ENCODE measurements around the gene ACIN1.
"Not testable (repeated sequence)": the region's sequence is repeated elsewhere in the genome, so short reads cannot be mapped to it uniquely, and the experiment has no call there.

The ACIN1 gene

DNA sequence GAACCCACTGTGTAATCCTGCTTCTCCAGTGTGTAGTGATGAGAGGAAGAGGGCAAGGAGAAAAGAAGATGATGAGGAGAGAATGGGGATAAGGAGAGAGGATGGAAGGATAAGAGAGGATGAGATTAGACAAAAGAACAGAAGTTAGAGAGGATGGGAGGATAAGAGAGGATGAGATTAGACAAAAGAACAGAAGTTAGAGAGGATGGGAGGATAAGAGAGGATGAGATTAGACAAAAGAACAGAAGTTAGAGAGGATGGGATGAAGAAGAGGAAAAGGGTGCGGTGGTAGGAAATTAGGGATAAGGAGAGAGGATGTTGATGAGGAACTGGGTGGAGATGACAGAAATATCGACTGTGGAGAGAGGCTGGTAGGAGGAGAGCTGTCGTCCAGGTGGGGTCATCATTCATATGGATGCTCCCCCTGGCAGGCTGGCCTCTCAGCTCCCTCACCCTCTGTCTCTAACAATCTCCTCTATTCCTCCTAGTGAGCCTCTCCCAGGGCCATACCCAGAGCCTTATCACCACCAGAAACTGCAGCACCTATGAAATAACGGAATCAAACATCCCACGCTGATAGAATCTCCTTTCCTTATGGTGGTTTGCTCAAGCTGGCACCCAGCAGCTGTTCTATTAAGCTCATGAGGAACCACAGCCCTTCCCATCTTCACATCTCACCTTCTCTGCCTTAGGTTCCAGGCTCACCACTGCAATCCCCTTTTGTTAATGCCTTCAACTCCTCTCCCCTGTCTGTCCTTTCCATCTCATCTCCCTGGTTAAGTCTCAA, 15.8 kb upstream of the ACIN1 start:
- DNase-seq = no peak
- in situ Hi-C loops (cut with MboI; ENCODE audit: low pct_unique_long_range_greater_than_20kb, low sequenced_read_pairs) = no loop called here

DNA sequence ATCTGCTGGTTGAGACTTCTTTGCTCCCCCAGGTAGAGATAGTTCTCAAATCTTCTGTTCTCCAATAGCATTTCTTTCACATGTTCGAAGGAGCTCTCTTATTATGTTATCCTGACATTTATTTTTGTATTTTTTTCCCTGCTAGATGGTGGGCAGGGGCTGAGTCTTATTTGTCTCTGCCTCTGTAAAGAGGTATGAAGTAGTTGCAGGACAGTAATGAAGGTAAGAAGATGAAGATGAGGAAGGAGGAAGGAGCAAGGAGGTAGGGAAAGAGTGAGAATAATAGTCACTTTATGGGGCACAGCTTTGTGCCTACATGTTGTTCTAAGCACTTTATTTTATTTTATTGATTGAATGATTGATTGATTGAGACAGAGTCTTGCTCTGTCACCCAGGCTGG, 14.8 kb upstream of the ACIN1 start:
- no peak for DNase-seq
- in situ Hi-C loops (cut with MboI; ENCODE audit: low pct_unique_long_range_greater_than_20kb, low sequenced_read_pairs) = no loop called here

DNA sequence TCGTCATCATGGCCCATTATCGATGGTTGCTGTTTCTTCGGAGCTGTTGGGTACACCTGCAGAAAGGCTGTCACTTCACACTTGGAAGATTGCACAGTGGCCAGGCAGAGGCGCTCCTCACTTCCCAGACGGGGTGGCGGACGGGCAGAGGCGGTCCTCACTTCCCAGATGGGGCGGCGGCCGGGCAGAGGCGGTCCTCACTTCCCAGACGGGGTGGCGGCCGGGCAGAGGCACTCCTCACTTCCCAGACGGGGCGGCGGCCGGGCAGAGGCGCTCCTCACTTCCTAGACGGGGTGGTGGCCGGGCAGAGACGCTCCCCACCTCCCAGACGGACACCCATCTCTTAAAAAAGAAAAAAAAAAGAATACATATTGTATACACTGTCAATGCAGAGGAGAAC, 13.2 kb upstream of the ACIN1 start:
- in situ Hi-C loops (cut with MboI; ENCODE audit: low pct_unique_long_range_greater_than_20kb, low sequenced_read_pairs); DNase-seq: not testable (repeated sequence)

DNA sequence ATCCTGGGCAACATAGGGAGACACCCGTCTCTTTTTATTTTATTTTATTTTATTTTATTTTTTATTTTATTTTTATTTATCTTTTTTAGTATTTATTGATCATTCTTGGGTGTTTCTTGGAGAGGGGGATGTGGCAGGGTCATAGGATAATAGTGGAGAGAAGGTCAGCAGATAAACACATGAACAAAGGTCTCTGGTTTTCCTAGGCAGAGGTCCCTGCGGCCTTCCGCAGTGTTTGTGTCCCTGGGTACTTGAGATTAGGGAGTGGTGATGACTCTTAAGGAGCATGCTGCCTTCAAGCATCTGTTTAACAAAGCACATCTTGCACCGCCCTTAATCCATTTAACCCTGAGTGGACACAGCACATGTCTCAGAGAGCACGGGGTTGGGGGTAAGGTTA, 12.7 kb upstream of the ACIN1 start:
- in situ Hi-C loops (cut with MboI; ENCODE audit: low pct_unique_long_range_greater_than_20kb, low sequenced_read_pairs); DNase-seq: not testable (repeated sequence)

DNA sequence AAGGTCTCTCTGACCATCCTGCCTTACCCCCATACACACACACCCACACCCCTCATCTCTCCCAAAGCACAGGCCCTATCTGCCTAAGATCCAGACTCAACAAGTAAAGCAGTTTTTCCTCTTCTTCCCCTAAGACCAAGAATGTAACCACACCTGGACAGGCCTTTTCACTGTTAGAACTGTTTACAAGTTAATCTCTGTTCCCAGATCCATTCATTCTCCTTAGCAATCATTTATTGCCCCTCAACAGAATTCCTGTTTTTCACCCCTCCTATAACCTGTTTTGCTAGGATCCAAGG, 11.8 kb upstream of the ACIN1 start:
- DNase-seq = no peak
- in situ Hi-C loops (cut with MboI; ENCODE audit: low pct_unique_long_range_greater_than_20kb, low sequenced_read_pairs) = no loop called here

DNA sequence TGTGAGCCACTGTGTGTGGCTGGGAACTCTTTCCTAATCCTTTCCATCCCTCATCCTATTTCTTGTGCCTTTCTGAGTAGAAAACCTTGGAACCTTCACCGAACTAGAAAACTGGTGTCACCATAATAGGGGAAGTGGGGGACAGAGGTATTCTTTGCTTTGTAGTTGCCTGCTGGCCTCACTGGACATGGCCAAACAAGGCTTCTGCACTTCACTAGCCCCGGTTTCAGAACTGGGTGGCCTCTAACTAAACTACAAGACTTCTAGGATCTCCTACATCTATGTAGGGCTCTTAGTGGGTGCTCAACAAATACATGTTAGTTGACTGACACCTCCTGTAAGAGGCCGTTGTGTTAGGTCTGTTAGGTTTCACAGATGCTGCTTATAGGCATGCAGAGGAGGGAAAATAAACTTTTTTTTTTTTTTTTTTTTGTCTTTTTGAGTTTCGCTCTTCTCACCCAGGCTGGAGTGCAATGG, 10.4 kb upstream of the ACIN1 start:
- in situ Hi-C loops (cut with MboI; ENCODE audit: low pct_unique_long_range_greater_than_20kb, low sequenced_read_pairs) = no loop called here
- no peak for DNase-seq

DNA sequence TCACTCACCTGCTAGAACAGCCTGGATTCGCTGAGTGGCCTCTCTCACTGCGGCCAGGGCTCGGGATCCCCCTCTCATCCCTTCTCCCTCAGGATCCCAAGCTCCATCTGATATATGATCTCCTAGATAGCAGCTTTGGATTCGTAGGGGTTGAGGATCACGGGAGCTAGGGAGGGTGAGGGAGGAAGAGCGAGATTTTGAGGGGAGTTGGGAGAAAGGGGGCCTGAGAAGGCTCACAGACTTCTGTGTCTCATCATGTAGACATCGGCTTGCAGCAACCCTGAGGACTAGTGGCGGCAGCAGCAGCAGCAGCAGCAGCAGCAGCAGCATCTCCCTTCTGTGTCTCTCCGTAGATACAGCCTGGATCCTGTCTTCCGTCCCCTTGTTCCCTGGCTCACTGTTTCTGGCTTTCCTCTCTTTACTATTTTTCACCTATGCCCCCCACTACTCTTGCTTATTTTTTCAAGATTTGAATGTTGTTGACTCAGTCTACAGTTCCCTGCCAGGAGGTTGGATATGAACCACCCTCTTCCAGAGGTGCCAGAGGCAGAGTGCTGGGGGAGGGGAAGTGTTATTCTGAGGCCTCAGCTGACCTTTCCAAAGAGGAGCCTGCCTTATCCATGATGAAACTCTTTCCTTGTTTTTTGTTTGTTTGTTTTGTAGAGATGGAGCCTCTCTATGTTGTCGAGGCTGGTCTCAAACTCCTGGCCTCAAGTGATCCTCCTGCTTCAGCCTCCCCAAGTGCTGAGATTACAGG, 9.8 kb upstream of the ACIN1 start, which contains the start of gene CIROP:
Gene CIROP, minus strand, starts transcription at position 399 of the 757 bp plus-strand sequence. Its CDS starts 69 bp downstream, at position 330.
- in situ Hi-C loops (cut with MboI; ENCODE audit: low pct_unique_long_range_greater_than_20kb, low sequenced_read_pairs) = no loop called here

DNA sequence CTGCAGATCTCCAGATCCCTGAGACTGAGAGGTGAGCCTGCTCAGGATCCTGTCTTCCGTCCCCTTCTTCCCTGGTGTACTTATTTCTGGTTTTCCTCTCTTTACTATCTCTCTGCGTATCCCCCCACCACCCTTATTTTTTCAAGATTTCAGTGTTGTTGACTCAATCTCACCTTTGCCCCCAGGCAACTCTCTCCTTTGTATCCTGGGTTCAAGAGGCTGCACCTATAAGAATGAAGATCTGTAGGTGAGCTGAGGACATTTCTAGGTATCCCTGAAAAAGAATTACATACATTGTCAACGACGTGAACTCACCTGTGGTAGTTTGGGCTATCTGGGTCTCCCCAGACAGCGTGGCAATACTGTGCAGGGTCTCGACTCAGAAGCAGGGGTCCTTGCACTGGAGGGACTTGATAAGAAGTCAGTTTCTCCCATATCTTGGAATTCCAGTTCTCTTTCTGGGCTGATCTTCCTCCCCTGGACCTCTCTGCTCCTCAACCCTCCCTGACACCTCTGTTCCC, 9.2 kb upstream of the ACIN1 start:
- in situ Hi-C loops (cut with MboI; ENCODE audit: low pct_unique_long_range_greater_than_20kb, low sequenced_read_pairs) = no loop called here
- DNase-seq = no peak

More for the DNA sequence above, 9.8 kb upstream of the ACIN1 start, which contains the start of gene CIROP:
- no peak for DNase-seq

DNA sequence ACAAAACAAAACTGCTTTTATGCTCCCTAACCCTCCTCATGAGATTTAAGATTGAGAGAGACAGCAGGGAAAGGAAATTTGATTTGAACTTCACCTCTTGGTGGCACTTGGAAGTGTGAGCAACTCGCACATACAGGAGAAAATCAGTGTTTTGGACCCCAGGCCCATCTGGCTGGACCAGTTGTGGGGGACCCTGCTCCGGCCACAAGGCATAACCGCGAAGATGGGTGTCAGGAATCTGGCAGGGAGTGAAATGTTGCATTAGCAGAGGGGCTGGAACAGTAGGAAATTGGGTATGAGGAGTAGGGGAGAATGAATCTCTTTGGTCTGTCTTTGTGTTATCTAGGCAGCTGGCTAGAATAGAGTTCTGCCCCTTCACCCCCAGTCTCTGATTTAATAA, 8.6 kb upstream of the ACIN1 start:
- in situ Hi-C loops (cut with MboI; ENCODE audit: low pct_unique_long_range_greater_than_20kb, low sequenced_read_pairs) = no loop called here

DNA sequence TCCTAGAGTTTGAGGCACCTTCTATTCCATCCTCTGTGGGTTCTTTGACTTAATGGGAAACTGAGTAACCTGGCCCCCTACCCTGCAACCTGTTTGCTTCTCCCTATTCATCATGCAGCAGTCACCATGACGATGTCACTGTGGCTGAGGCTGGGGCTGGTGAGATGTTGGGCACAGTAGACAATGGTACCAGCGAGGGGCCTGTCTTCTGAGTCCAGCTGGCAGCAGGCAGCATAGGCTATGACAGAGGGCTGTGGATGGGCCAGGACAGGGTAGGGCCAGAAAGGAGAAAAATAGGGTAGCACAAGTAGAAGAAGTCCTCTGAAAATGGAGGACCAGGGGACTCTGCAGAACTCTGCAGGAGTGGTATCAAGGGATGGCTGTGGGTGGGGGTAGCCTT, 7.9 kb upstream of the ACIN1 start:
- DNase-seq = no peak
- in situ Hi-C loops (cut with MboI; ENCODE audit: low pct_unique_long_range_greater_than_20kb, low sequenced_read_pairs) = no loop called here

More for the DNA sequence above, 8.6 kb upstream of the ACIN1 start:
- no peak for DNase-seq

DNA sequence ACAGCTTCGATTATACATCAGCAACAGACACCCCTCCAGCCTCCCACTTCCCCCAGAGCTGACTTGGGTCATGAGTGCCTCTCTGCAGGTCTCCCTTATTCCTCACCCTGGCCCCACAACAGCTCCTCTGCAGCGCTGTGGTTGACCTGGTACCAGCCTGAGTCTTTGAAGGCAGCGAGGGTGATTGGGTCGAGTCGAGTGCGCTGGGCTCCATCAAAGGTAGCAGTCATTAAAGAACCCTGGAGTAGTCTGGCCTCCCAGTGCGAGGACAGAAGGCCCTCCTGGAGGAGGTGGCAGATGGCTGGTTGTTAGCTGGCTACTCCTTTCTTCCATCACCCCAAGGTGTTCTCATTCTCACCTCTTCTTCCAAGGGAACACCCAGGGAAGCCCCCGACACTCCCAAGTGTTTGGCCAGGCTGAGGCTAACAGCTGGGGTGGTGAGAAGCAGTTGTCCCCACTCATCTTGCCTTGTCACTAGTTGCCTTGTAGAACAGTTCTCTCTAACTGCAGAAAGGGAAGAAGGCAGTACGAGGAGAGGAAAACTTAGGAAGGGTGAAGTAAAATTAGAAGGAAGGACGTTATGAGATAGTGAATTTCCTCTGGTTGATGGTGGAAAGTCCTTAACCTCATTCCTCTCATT, 7.2 kb upstream of the ACIN1 start:
- in situ Hi-C loops (cut with MboI; ENCODE audit: low pct_unique_long_range_greater_than_20kb, low sequenced_read_pairs) = no loop called here
- DNase-seq = no peak

DNA sequence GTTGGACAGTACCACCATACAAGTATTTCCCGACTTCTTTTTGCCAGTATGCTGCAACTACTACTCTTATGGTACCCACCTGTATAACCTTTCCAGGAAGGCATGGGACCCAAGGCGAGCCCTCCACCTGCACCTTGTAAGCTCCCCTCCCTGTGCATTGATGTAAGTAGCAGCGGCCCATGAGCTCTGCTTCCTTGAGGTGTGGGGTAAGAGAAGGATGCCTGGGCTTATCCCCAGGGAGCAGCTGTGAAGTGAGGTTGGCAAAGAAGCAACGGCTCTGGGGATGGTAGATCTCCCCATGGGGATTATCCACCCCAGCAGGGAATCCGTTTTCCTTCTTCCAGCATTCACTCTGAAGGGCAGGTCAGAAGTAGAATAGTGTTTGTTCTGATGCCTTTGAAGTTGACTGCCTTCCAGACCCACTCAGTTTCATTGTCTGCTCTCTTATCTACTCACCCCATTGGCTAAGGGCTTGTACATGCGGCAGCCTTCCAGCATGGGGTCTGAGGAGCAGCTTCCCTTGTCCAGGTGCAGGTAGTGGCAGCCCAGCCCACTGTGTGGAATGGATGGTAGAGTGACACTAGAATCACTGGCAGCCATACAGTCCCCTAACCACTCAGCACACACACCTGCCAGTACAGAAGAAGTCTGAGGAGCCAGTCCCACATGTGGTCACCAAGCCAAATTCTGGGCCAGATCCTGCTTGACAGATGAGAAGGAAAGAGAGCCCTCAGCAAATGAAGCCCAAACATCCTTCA, 6.5 kb upstream of the ACIN1 start:
- in situ Hi-C loops (cut with MboI; ENCODE audit: low pct_unique_long_range_greater_than_20kb, low sequenced_read_pairs) = no loop called here
- no peak for DNase-seq

DNA sequence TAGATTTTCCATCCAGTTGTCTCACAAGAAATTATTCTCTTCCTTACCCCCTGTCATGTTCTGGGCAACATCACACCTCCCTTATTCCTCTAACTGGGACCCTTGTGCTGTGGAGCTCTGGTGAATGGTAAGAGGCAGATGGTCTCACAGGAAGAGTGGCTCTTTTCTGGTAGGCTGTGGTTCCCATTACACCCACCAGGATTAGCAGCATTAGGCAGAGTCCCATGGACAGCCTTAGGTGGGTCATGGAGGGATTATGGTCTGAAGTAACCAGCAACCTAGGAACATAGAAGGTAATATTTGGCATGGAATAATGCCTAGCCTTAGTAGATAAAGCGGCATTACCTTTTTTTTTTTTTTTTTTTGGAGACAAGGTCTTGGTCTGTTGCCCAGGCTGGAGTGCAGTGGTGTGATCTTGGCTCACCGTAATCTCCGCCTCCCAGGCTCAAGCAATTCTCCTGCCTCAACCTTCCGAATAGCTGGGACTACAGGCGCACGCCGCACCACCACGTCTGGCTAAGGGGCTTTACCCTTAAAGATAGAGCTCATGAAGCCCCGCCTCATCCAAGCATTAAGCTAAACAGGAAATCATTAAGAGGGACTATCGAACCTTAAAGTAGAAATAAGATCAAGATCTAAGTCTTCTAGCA, 4.4 kb upstream of the ACIN1 start:
- in situ Hi-C loops (cut with MboI; ENCODE audit: low pct_unique_long_range_greater_than_20kb, low sequenced_read_pairs) = no loop called here
- DNase-seq = no peak

DNA sequence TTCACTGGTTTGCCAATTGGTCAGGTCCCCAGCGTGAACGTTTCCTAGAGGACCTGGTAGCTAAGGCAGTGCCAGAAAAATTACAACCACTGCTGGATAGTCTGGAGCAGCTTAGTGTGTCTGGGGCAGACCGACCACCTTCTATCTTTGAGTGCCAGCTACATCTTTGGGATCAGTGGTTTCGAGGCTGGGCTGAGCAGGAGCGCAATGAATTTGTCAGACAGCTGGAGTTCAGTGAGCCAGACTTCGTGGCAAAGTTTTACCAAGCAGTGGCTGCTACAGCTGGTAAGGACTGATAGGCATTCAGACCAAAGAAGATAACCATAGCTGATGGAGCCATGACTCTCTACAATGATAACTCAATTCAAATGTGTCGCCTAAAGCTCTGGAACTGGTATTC, 2.9 kb upstream of the ACIN1 start:
- DNase-seq = no peak
- in situ Hi-C loops (cut with MboI; ENCODE audit: low pct_unique_long_range_greater_than_20kb, low sequenced_read_pairs) = no loop called here

DNA sequence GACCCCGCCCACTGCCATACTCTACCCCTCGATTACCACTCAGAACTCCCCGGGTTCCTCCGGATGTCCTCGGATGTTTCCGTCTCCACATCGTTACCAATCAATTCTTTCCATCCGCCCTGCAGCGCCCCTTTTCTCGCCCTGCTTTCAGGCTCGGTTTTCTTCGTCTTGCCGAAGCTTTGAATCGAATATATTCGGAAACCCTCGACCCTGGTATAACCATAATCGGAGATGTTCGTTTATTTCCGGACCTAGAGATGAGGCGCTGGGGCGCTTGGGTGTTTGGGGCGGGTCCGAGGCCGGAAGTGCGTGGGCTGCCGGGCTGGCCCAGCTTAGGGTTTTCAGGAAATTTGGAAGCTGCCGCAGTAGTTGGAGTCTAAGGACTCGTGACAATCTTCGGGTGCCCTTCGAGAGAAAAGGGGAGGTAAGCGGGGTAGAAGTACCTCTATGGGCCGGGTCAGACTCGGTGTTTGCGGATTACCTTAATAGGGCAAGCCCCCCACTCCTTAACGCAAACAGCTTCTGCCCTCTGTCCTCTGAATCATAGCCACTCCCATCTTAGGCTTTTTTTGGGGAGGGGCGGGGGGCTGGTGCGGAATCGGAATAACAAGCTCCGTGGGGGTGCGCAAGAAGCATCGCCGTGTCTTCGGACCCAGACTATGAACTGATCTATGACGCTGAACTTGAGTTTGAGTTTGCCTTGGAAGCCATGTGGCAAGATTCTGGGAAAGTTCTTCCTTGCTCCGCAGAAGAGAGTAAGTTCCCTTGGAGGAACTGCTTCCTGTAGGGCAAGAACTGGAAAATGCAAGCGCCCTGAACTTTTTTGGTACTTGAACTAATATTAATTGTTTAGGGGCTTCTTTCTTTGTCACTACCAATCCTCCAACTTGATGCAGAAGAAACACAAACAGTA, 516 bp upstream of the ACIN1 start, which contains the start of gene C14orf119:
Gene C14orf119, plus strand, starts transcription at position 310 of the 913 bp plus-strand sequence. CDS start 2,154 bp downstream, outside the sequence.
- in situ Hi-C loops (cut with MboI; ENCODE audit: low pct_unique_long_range_greater_than_20kb, low sequenced_read_pairs) = no loop called here
- DNase-seq = peak; percentile 100

DNA sequence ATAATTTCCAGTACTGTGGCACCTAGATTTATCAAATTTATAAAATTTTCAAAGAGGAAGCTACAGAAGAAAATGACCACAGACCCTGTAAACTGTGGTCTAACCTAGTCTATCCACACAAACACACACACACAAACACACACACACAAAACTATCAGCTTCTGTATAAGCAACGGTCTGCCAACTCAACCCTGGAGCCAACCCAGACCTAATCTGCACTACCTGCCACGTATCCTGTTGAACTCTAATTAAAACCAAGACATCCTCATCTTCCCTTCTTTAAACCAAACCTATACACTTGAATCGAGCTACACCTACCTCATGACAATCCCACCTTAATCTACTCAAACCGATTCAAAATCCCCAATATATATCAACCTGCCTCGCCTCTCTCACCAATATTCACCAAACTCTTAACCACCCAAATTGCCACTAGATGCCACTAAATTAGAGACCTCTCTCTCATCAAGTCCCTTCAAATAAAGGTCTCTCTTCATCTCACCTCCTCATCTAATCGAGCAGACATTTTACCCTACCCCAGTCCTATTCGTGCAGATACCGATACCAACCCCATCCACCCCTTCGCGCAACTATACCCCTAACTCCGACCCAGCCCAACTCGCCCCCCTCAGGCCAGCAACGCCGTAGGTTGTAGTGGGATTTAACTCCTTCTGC, 808 bp downstream of the ACIN1 start:
- DNase-seq = no peak
- in situ Hi-C loops (cut with MboI; ENCODE audit: low pct_unique_long_range_greater_than_20kb, low sequenced_read_pairs) = no loop called here

DNA sequence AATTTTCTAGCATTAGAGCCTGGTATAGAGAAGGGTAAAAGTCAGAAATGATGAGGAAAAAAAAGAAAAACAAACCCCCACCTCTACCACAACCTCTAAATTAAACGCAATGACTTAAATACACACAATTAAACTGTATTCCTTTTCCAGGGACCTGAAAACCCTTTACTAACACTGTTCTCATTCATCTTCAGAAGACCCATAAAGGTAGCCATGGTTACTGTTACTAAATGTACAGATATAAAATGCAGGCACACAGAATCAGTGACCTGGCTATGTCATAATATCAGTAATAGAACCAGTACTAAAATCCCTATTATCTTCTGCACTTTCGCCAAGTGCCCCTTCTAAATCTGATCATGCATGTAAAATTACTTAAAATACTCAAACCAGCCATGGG, 1.4 kb downstream of the ACIN1 start:
- no peak for DNase-seq
- in situ Hi-C loops (cut with MboI; ENCODE audit: low pct_unique_long_range_greater_than_20kb, low sequenced_read_pairs) = no loop called here
